HG02852 (cell line): Measurements from ENCODE around the gene MTMR6.

Experiments used
- ATAC-seq: cut with Tn5 transposase; IDR thresholded peaks from one replicate; pipeline ENCODE4 v1.9.1; 2021; ENCODE audit warnings: mild to moderate bottlenecking, moderate library complexity; ENCODE audit not compliant: unreplicated experiment

Gene MTMR6

DNA sequence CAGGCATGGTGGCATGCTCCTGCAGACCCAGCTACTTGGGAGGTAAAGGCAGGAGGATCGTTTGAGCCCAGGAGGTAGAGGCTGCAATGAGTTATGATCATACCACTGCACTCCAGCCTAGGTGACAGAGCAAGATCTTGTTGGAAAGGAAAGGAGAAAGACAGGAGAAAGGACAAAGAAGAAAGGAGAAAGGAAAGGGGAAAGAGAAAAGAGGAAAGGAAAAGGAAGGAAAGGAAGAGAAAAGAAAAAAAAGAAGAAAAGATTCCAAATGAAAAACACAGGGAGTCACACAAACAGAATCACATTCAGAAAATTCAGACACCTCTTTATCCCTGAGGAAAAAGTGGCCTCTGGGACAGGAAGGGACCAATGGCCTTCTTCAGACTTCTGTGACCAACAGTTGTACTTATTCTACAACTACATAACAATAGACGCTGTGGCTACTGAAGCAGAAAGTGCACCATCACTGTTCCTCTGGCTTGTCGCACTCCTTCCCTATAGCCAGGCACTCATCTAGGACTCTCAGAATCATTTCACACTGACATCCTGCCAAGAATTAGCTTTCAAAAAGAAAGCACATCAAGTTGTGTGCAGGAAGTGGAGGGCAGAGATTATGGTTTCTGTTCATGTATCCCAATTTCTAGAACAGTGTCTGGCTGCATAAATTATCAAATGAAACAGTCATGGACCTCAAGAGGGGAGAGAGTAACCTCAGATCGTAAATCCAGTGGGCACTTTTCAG is 5.9 kb downstream of the MTMR6 start:
- peak; percentile 60 for ATAC-seq

GRCh38 chr13:25280396-25280795 is 6.9 kb downstream of the MTMR6 start:
- no peak for ATAC-seq

DNA sequence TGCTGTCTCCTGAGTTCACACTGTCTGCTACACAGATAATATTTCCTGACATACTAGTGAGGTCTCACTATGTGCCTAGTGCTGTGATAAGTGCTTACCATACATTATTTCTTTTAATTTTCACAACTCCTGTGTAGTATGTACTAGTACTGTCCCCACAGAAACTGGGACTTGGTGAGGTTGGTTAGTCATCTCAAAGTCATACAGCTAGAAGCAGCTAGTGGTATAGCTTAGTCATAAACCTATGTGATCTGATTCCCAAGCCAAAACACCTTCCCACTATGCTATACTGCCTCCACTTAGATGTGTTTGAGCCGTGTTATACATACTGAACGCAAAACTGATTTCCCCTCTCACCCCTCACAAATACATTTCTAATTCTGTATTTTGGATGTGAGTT is 10.5 kb downstream of the MTMR6 start:
- ATAC-seq = peak; percentile 57

DNA sequence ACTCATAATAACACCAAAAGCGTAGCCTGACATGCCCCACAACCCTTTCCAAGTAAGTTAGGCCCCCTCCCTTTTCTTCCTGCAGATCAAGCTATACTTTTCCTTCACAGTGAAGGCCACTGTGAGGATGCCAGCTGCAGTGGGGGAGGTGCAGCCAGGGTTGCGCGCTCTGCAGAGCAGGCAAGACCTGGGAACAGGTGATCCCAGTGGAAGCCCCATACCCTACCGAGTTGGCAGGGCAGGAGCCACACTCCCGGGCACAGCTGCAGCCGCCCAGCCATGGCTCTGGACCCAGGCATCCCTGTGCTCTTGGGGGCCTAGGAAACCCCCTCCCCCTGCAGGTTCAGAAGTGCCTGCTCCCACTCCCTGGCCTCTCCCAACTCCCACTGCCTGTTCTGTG is 18.7 kb downstream of the MTMR6 start:
- ATAC-seq = no peak

DNA sequence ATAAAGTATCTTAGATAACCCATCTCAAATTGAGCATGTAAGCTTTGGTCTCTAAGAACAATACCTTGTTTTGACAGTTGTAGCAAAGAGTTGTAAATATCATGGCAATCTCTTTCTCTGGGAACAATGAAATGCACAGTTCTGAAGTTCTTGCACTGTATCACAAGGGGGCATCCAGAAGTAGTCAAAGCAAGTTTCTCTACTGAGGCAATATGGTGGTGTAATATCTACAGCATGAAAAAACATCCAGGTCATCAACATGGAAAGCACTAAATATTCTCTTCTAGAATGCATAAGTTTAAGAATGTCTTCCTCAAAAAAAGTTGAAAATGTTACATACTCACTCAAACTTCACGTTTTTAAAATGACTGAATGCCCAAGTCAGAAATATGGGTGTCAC is 19.6 kb downstream of the MTMR6 start:
- no peak for ATAC-seq

- no peak for ATAC-seq
Observed at GRCh38 chr13:25266706-25267105, 20.6 kb downstream of the MTMR6 start.

DNA sequence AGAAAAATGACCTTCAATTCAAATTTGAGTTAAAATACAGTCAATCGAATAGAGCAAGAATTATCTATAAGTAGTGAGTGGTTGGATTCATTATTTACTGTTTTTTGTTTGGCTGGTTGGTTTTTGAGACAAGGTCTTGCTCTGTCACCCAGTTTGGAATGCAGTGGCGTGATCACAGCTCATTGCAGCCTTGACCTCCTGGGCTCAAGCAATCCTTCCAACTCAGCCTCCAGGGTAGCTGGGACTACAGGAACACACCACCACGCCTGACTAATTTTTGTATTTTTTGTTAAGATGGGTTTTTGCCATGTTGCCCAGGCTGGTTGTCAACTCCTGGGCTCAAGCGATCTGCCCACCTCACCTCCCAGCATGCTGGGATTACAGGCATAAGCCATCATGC is 25.0 kb downstream of the MTMR6 start:
- no peak for ATAC-seq

GRCh38 chr13:25253702-25254101 is 33.6 kb downstream of the MTMR6 start:
- ATAC-seq = no peak

- no peak for ATAC-seq
Observed at GRCh38 chr13:25252752-25253151, 34.5 kb downstream of the MTMR6 start.

GRCh38 chr13:25252225-25252624 is 35.1 kb downstream of the MTMR6 start:
- no peak for ATAC-seq

- peak; percentile 83 for ATAC-seq
Observed at GRCh38 chr13:25249001-25249543, 38.2 kb downstream of the MTMR6 start.

DNA sequence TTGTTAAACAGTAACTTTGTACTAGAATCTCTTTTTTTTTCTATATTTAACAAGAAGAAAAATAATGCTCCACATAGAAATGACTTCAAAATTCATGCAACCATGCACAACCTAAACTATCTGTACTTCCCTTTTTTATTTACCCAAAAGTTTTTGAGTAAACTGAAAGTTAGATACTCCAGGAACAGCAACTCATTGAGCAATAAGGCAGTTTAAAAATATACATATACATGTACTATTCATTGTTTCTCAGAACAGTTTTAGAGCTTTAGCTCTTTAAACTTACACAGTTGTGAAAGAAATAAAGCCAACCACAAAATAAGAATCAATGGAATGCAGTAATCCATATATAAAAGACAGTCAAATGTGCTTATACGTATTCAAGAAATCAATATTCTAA is 39.2 kb downstream of the MTMR6 start:
- no peak for ATAC-seq

- no peak for ATAC-seq
Observed at GRCh38 chr13:25247360-25247759, 39.9 kb downstream of the MTMR6 start.

DNA sequence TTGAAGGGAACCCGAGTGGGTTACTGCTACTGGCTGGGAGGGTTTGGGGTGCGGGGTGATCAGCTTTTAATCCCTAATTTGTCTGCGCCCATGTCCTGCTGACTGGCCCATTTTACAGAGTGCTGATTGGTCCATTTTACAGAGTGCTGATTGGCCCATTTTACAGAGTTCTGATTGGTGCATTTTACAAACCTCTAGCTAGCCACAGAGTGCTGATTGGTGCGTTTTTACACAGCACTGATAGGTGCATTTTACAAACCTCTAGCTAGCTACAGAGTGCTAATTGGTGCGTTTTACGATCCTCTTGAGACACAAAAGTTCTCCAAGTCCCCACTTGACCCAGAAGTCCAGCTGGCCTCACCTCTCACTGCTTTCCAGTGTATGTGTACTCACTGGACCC is 43.2 kb downstream of the MTMR6 start:
- no peak for ATAC-seq

DNA sequence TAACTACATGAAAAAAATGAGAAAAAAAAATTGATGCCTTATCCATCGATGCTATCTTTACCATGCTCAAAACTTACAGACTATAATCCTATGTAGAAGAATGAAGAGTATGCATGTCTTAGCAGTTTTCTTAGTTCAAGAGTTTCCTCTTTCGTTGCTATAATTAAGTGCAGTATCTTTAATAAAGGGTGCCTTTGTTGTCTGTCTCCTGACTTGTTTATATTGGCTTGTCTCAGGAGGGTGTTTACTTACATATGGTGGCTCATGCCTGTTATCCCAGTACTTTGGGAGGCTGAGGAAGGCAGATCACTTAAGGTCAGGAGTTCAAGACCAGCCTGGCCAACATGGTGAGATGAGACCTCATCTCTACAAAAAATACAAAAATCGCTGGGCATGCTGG is 44.3 kb downstream of the MTMR6 start:
- ATAC-seq = no peak

DNA sequence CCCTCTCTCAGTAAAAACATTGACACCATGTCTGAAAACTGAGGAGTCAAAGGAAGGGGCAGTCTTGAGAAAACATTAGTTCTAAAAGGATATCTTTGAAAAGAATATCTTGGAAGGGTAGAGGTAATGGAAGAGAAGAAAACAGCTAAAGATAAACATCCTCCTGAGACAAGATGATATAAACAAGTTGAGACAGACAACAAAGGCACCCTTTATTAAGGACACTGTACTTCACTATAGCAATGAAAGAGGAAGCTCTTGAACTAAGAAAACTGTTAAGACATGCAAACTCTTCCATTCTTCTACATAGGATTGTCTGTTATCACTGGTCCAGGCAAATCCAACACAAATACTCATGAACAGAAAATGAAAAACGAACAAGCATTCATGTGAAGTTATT is 46.3 kb downstream of the MTMR6 start:
- no peak for ATAC-seq

GRCh38 chr13:25237083-25237482 is 50.2 kb downstream of the MTMR6 start:
- ATAC-seq = no peak

DNA sequence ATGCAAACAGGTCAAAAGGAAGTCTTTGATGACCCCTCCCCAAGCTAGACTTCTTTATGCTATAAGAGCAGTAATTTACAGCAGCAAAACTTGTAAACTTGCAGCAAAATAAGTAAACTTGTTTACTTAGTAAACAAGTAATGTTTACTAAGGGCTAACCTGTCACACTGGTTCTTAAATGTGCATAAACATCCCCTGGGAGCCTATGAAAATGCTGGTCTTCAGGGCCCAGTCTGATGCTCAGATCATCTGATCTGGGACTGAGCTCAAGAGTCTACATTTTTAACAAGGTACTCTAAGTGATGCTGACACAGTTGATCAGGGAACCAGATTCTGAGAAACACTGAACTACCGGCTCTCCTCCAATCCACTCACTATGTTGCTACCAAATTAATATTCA is 53.4 kb downstream of the MTMR6 start:
- ATAC-seq = no peak

DNA sequence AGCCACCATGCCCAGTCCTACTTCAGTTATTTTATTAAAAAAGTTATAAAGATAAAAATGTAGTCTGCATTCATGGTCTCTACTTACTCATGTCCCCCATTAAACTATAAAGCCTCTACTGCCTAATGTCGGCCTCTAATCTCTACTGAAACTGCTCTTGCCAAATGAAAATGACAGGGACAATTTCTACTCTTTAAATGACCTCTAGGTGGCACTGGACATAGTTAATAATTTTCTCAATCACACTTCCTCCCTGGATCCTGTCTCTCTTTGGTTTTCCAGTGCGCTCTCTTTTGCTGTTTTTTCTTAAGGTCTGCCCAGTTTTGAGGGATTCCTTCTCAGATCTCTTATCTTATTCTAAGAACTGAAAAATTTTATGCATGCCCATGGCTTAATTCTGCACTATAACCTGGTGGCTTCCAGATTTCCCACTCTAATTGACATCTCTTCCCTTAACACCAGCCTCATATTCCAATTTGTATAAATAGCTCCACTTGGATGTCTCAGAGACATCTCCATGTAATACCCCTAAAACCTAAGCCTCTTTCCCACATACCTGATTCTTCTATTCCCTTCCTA is 54.3 kb downstream of the MTMR6 start:
- ATAC-seq = no peak

GRCh38 chr13:25231517-25231916 is 55.8 kb downstream of the MTMR6 start:
- no peak for ATAC-seq

GRCh38 chr13:25227690-25228089 is 59.6 kb downstream of the MTMR6 start:
- ATAC-seq = no peak

- ATAC-seq = no peak
Observed at GRCh38 chr13:25225970-25226369, 61.3 kb downstream of the MTMR6 start.

GRCh38 chr13:25224151-25224550 is 63.1 kb downstream of the MTMR6 start:
- no peak for ATAC-seq
